Vagina (tissue), 2 donors: ENCODE measurements around the gene GRB2. TPM values are rescaled to one million over a fixed set of nuclear protein-coding genes. Genes with fewer than 3 reads are reported as not detected.

Source experiments
- DNase-seq, 2 donors: peaks; one replicate each; pipeline ENCODE4 v3.0.0-alpha.2; 2017; ENCODE audit errors: extremely low spot score in 2 of 2
- H3K27ac ChIP-seq: fragments of 200-600 bp; sonication (generic); one replicate; pipeline ENCODE4 v1.5.1; 2019
- H3K27me3 ChIP-seq: fragments of 200-600 bp; sonication (generic); one replicate; pipeline ENCODE4 v1.5.1; 2019
- H3K36me3 ChIP-seq, 2 donors: fragments of 200-600 bp; sonication (generic); one replicate each; pipeline ENCODE4 v1.5.1; 2017 to 2019
- H3K4me1 ChIP-seq: fragments of 200-600 bp; sonication (generic); one replicate; pipeline ENCODE4 v1.5.1; 2019
- H3K4me3 ChIP-seq, 2 donors: fragments of 200-600 bp; sonication (generic); 1 replicate in 1 of 2; 2 replicates in 1 of 2; pipeline ENCODE4 v1.5.1; 2016 to 2019
- H3K9me3 ChIP-seq: fragments of 200-600 bp; sonication (generic); one replicate; pipeline ENCODE4 v1.5.1; 2019
- POLR2A ChIP-seq, 2 donors: fragments of 450-650 bp; IDR thresholded peaks; one replicate each; pipeline ENCODE4 v1.6.1; 2017; ENCODE audit warnings: antibody characterized with exemption in 2 of 2, mild to moderate bottlenecking in 2 of 2, moderate library complexity in 2 of 2
- POLR2AphosphoS5 ChIP-seq, 2 donors: sonication (generic); formaldehyde crosslinking; IDR thresholded peaks; one replicate each; pipeline ENCODE4 v1.9.0; 2017; ENCODE audit warnings: antibody characterized with exemption in 2 of 2, mild to moderate bottlenecking in 2 of 2, low read depth in 1 of 2; ENCODE audit not compliant: insufficient read depth in 1 of 2
- intact Hi-C: fragments of 100-400 bp; cut with DNase I; formaldehyde crosslinking; loops from one replicate; pipeline ENCODE4 v1.15.1; 2023
- total RNA-seq: library from RNA; depleted of rRNA; stranded (reverse); fragments of >200 nt; gene quantifications from one replicate; pipeline ENCODE4 v1.2.3, GENCODE V29; 2016
- TF ChIP-seq, protein P1 (sequence below), 3 experiments: fragments of 450-650 bp in 2 of 3; fragments of 200-600 bp in 1 of 3; sonication (generic) in 1 of 3; IDR thresholded peaks; one replicate each; pipeline ENCODE4 v1.5.1; 2017 to 2019; ENCODE audit warnings: antibody characterized with exemption in 3 of 3, mild to moderate bottlenecking in 2 of 3, moderate library complexity in 2 of 3

GRB2 gene
- total RNA-seq, 1 donor from 2014 or later, result 71.9 TPM

DNA sequence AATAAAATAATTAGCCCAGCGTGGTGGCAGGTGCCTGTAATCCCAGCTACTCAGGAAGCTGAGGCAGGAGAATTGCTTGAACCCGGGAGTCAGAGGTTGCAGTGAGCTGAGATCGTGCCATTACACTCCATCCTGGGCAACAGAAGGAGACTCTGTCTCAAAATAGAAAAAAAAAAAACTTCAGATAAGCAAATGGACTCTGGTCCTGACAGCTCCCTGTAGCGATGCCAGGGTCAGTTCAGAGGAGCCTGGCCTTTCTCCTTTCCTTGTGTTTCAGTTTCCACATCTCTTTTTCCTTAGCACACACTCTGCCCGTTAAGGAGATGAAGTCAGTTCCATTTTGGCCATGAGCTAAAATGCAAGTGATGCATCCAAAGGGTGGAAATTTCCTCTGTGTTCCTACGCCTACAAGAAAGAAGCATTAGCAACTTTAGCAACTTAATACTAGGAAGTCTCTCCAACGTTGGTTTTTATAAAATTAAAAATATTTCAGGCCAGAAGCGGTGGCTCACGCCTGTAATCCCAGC is 11.6 kb upstream of the GRB2 start:
- TF ChIP-seq, protein P1, sequence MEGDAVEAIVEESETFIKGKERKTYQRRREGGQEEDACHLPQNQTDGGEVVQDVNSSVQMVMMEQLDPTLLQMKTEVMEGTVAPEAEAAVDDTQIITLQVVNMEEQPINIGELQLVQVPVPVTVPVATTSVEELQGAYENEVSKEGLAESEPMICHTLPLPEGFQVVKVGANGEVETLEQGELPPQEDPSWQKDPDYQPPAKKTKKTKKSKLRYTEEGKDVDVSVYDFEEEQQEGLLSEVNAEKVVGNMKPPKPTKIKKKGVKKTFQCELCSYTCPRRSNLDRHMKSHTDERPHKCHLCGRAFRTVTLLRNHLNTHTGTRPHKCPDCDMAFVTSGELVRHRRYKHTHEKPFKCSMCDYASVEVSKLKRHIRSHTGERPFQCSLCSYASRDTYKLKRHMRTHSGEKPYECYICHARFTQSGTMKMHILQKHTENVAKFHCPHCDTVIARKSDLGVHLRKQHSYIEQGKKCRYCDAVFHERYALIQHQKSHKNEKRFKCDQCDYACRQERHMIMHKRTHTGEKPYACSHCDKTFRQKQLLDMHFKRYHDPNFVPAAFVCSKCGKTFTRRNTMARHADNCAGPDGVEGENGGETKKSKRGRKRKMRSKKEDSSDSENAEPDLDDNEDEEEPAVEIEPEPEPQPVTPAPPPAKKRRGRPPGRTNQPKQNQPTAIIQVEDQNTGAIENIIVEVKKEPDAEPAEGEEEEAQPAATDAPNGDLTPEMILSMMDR (IDR thresholded peaks at IDR 0.05), result no peak
- TF ChIP-seq POLR2AphosphoS5 (IDR thresholded peaks at IDR 0.05; ENCODE audit: insufficient read depth in 1 of 2, low read depth in 1 of 2) (no peak), POLR2A (IDR thresholded peaks at IDR 0.05) (no peak)
- Histone ChIP-seq H3K27me3 (no peaks in the 10 kb centered on the region), H3K27ac (no peak overlapping the region), H3K36me3 (no peaks in the 10 kb centered on the region), H3K4me1 (peaks cover 8% of the 10 kb centered on the region), H3K9me3 (no peaks in the 10 kb centered on the region), H3K4me3 (no peak overlapping the region)
- no peak for DNase-seq
- intact Hi-C loops, result no loop called here

DNA sequence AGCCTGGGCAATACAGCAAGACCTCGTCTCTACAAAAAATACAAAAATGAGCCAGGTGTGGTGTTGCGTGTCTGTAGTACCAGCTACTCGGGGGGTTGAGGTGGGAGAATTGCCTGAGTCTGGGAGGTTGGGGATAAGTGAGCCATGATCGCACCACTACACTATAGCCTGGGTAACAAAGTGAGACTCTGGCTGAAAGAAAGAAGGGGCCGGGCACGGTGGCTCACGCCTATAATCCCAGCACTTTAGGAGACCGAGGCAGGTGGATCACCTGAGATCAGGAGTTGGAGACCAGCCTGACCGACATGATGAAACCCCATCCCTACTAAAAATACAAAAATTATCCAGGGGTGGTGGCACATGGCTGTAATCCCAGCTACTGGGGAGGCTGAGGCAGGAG is 10.5 kb upstream of the GRB2 start:
- intact Hi-C loops, result no loop called here
- DNase-seq, result no peak

DNA sequence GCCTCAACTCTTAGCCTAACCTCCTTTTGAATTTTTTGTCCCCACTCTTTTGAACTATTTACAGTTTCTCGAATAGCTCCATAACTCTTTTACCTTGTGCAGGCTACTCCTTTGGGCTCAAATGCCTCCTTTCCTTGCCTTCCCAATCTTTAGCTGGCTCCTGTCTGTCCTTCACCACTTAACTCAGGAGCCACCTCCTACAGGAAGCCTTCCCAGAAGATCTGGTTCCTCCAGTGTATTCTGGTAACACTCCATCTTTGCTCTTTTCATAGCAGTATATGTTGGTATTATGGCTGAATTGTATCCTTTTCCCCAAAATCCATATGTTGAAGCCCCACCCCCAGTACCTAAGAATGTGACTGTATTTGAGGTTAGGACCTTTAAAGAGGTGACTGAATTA is 9.0 kb upstream of the GRB2 start:
- H3K9me3 ChIP-seq, result no peaks in the 10 kb centered on the region
- TF ChIP-seq POLR2A (IDR thresholded peaks at IDR 0.05) (no peak), POLR2AphosphoS5 (IDR thresholded peaks at IDR 0.05; ENCODE audit: insufficient read depth in 1 of 2, low read depth in 1 of 2) (no peak)
- TF ChIP-seq, protein P1 (IDR thresholded peaks at IDR 0.05), result no peak
- intact Hi-C loops, result loop anchor here (5.0 kb wide), 1 partner anchor 92 kb away; no protein-coding TSS in a partner anchor
- no peak overlapping the region for H3K4me3 ChIP-seq
- no peak overlapping the region for H3K27ac ChIP-seq
- H3K36me3 ChIP-seq, result no peaks in the 10 kb centered on the region
- peaks cover 8% of the 10 kb centered on the region for H3K4me1 ChIP-seq
- H3K27me3 ChIP-seq, result no peaks in the 10 kb centered on the region
- DNase-seq, result no peak

More for the DNA sequence above, 10.5 kb upstream of the GRB2 start:
- no peaks in the 10 kb centered on the region for H3K27me3 ChIP-seq
- H3K9me3 ChIP-seq, result no peaks in the 10 kb centered on the region
- H3K36me3 ChIP-seq, result no peaks in the 10 kb centered on the region
- H3K4me1 ChIP-seq, result peaks cover 8% of the 10 kb centered on the region
- TF ChIP-seq, protein P1 (IDR thresholded peaks at IDR 0.05), result no peak
- TF ChIP-seq POLR2AphosphoS5 (IDR thresholded peaks at IDR 0.05; ENCODE audit: insufficient read depth in 1 of 2, low read depth in 1 of 2) (no peak), POLR2A (IDR thresholded peaks at IDR 0.05) (no peak)
- no peak overlapping the region for H3K4me3 ChIP-seq
- no peak overlapping the region for H3K27ac ChIP-seq

DNA sequence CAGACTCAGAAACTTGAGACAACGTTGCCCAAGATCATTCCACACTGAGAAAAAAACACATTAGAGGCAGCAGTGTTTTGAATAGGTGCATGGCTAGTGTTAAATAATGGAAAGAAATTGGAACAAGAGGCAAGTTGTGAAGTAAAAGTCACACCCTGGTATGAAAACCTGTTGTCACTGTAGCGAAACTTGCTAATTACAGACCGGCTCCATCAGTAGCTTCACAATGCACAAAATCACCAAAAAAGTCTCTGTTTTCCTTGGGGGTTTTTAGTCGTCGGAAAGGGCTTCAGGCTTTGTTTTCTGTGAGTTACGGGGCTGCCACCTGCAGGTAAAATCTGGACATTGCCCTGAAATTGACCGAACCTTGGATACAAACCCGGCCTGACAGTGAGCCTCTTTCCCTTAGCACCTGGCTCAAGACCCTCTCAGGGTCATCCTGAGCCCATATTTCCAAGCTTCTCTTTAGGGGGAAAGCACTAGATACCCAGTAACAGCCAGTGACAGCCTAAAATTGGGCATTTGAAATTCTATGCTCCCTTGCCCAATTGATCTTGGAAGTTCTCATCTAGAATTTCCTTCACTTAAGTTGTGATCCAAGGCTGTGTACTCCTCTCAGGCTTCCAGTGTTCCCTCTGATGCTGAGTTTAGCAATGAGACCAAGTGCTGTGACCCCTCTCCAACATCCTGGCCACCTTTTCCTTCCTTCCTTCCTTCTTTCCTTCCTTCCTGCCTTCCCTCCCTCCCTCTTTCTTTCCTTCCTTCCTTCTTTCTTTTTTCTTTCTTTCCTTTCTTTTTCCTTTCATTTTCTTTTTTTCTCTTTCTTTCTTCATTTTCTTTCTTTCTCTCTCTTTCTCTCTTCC is 7.2 kb upstream of the GRB2 start:
- H3K36me3 ChIP-seq, result no peaks in the 10 kb centered on the region
- DNase-seq, result no peak
- no peak overlapping the region for H3K4me3 ChIP-seq
- TF ChIP-seq POLR2AphosphoS5 (IDR thresholded peaks at IDR 0.05; ENCODE audit: insufficient read depth in 1 of 2, low read depth in 1 of 2) (peak in 1 of 2 donors; percentile 48), POLR2A (IDR thresholded peaks at IDR 0.05) (no peak)
- TF ChIP-seq, protein P1 (IDR thresholded peaks at IDR 0.05), result peak; percentile 72 to 83 (median 75)
- intact Hi-C loops, result loop anchor here (5.0 kb wide), 1 partner anchor 90 kb away; no protein-coding TSS in a partner anchor
- H3K27ac ChIP-seq, result no peak overlapping the region
- H3K4me1 ChIP-seq, result peaks cover 8% of the 10 kb centered on the region
- no peaks in the 10 kb centered on the region for H3K27me3 ChIP-seq
- H3K9me3 ChIP-seq, result no peaks in the 10 kb centered on the region
